K562 (cell line): Measurements from ENCODE around the gene EPC2. TPM values are rescaled to one million over a fixed set of nuclear protein-coding genes. Genes with fewer than 3 reads are reported as not detected.

Source experiments
- ATAC-seq: fragments of 200-7000 bp; cut with Tn5 transposase; 3 replicates; pipeline ENCODE4 v1.9.1; 2020; ENCODE audit warnings: moderate library complexity
- BruUV-seq: library from RNA; stranded (reverse); fragments of 400-500 nt; replicated peaks from 2 replicates; lab custom pipeline; 2021; lab: Mats Ljungman, UMichigan
- CTCF ChIA-PET: fragments of 300-600 bp; formaldehyde crosslinking; extraction: SDS; loops from one replicate; lab custom pipeline; 2021; ENCODE audit warnings: low intra/inter-chr PET ratio; lab: Yijun Ruan, JAX
- POLR2A ChIA-PET: fragments of 300-600, 350-650 bp; sonication (Branson Sonifier 250); formaldehyde crosslinking; extraction: SDS; loops from one replicate; lab custom pipeline; 2021; ENCODE audit warnings: antibody characterized with exemption, inconsistent platforms; lab: Yijun Ruan, JAX
- DNase-seq, 4 experiments: peaks; one replicate each; pipeline versions ENCODE4 v3.0.0 to v3.0.0-alpha.2; 2011 to 2018; ENCODE audit warnings: low spot score in 3 of 4, mixed read lengths in 3 of 4; ENCODE audit errors: extremely low read depth in 1 of 4
- FAIRE-seq: peaks from 2 replicates; lab custom pipeline; 2011; peaks lifted over from hg19 to GRCh38; lab: Jason Lieb, UNC
- H2AFZ ChIP-seq: 2 replicates; pipeline ENCODE4 v1.6.0; 2011; ENCODE audit warnings: low read depth, low read length, control low read depth, inconsistent platforms
- H3K27ac ChIP-seq: fragments of 200-600 bp; 3 replicates; pipeline ENCODE4 v1.8.0; 2011; ENCODE audit warnings: low read depth, mild to moderate bottlenecking, control low read depth, inconsistent platforms, low read length, moderate library complexity, mixed read lengths; ENCODE audit errors: extremely low read depth
- H3K27me3 ChIP-seq, 2 experiments: fragments of 300-600 bp in 1 of 2; 2 replicates in 1 of 2; 3 replicates in 1 of 2; pipeline versions ENCODE4 v1.6.0 to v1.8.0; 2011; ENCODE audit warnings: inconsistent platforms in 2 of 2, low read length in 2 of 2, mild to moderate bottlenecking in 1 of 2, mixed read lengths in 1 of 2, moderate library complexity in 1 of 2; ENCODE audit not compliant: control insufficient read depth in 2 of 2, insufficient read depth in 2 of 2
- H3K36me3 ChIP-seq: fragments of 300-600 bp; 3 replicates; pipeline ENCODE4 v1.8.0; 2011; ENCODE audit warnings: mild to moderate bottlenecking, low read length, inconsistent platforms; ENCODE audit not compliant: control insufficient read depth, insufficient read depth
- H3K4me1 ChIP-seq, 2 experiments: fragments of 200-600 bp in 1 of 2; replicated peaks in 1 of 2; 2 replicates in 1 of 2; 3 replicates in 1 of 2; pipeline versions ENCODE4 v1.5.1 to v1.8.0; 2011; ENCODE audit warnings: inconsistent platforms in 2 of 2, low read length in 2 of 2, mild to moderate bottlenecking in 1 of 2, mixed read lengths in 1 of 2, moderate library complexity in 1 of 2; ENCODE audit not compliant: control insufficient read depth in 2 of 2, insufficient read depth in 2 of 2
- H3K4me2 ChIP-seq: 2 replicates; pipeline ENCODE4 v1.6.1; 2011; ENCODE audit warnings: low read length, control low read depth, inconsistent platforms, mixed read lengths; ENCODE audit not compliant: insufficient read depth
- H3K4me3 ChIP-seq: fragments of 200-600 bp; sonication (generic), shearing (Covaris generic); 2 replicates; pipeline ENCODE4 v1.5.1; 2016; ENCODE audit warnings: control low read depth, inconsistent platforms
- H3K79me2 ChIP-seq: fragments of 200-600 bp; 3 replicates; pipeline ENCODE4 v1.8.0; 2011; ENCODE audit warnings: low read length, inconsistent platforms; ENCODE audit not compliant: control insufficient read depth, insufficient read depth
- H3K9ac ChIP-seq, 2 experiments: 2 replicates each; pipeline versions ENCODE4 v1.6.0 to v1.6.1; 2011; ENCODE audit warnings: low read depth in 2 of 2, low read length in 2 of 2, control low read depth in 1 of 2, inconsistent platforms in 1 of 2, mild to moderate bottlenecking in 1 of 2, mixed read lengths in 1 of 2; ENCODE audit not compliant: insufficient read depth in 1 of 2
- H3K9me1 ChIP-seq: one replicate; pipeline ENCODE4 v1.6.0; 2011; ENCODE audit warnings: inconsistent platforms, mild to moderate bottlenecking, low read length, moderate library complexity; ENCODE audit not compliant: control insufficient read depth, insufficient read depth
- H3K9me3 ChIP-seq: replicated peaks from 2 replicates; pipeline ENCODE4 v1.5.1; 2011; ENCODE audit warnings: low read depth, low read length, inconsistent platforms; ENCODE audit not compliant: control insufficient read depth, insufficient read depth
- H4K20me1 ChIP-seq: replicated peaks from 2 replicates; pipeline ENCODE4 v1.6.1; 2011; ENCODE audit warnings: low read length, inconsistent platforms, mixed read lengths; ENCODE audit not compliant: control insufficient read depth, insufficient read depth
- ASH1L ChIP-seq: fragments of 450-650 bp; IDR thresholded peaks from 2 replicates; pipeline ENCODE4 v1.6.1; 2018; ENCODE audit warnings: borderline replicate concordance, mild to moderate bottlenecking, low read depth; ENCODE audit not compliant: partially characterized antibody
- CLOCK ChIP-seq: fragments of 250-450 bp; sonication (Bioruptor Pico); IDR thresholded peaks from 2 replicates; pipeline ENCODE4 v1.4.0; 2020; ENCODE audit warnings: mild to moderate bottlenecking, moderate library complexity, borderline replicate concordance
- DNMT1 ChIP-seq: fragments of 450-650 bp; IDR thresholded peaks from 2 replicates; pipeline ENCODE4 v1.6.1; 2016; ENCODE audit warnings: antibody characterized with exemption, mild to moderate bottlenecking
- EHMT2 ChIP-seq: fragments of 450-650 bp; IDR thresholded peaks from 2 replicates; pipeline ENCODE4 v1.6.1; 2018; ENCODE audit warnings: antibody characterized with exemption
- KDM5B ChIP-seq: fragments of 200-600 bp; sonication (generic); IDR thresholded peaks from 2 replicates; pipeline ENCODE4 v1.6.1; 2012; ENCODE audit warnings: low read depth, mild to moderate bottlenecking, moderate library complexity, low read length, control low read depth, inconsistent platforms; ENCODE audit not compliant: insufficient replicate concordance
- MBD1 ChIP-seq: fragments of 250-450 bp; sonication (Bioruptor Pico); IDR thresholded peaks from 2 replicates; pipeline ENCODE4 v1.8.0; 2022; ENCODE audit warnings: inconsistent platforms
- MNT ChIP-seq, 2 experiments: fragments of 450-650 bp; conservative IDR thresholded peaks; 2 replicates each; pipeline ENCODE4 v1.6.1; 2017; ENCODE audit warnings: mild to moderate bottlenecking in 2 of 2, moderate library complexity in 2 of 2
- NCOR1 ChIP-seq: fragments of 450-650 bp; IDR thresholded peaks from 2 replicates; pipeline ENCODE4 v1.6.1; 2016; ENCODE audit warnings: mild to moderate bottlenecking, moderate library complexity
- NRF1 ChIP-seq, 2 experiments: fragments of 450-650 bp; IDR thresholded peaks in 1 of 2; conservative IDR thresholded peaks in 1 of 2; 2 replicates each; pipeline ENCODE4 v1.6.1; 2014; ENCODE audit warnings: mild to moderate bottlenecking in 2 of 2
- POLR2H ChIP-seq: IDR thresholded peaks from 2 replicates; pipeline ENCODE4 v1.6.1; 2016; ENCODE audit warnings: missing genetic modification characterization, low read depth, mild to moderate bottlenecking, control low read depth, missing compliant biosample characterization, moderate library complexity
- SETDB1 ChIP-seq: IDR thresholded peaks from one replicate; pipeline ENCODE4 v1.6.1; 2012; ENCODE audit warnings: low read length, control low read depth, inconsistent platforms
- SP1 ChIP-seq: sonication (generic); formaldehyde crosslinking; IDR thresholded peaks from 2 replicates; pipeline ENCODE4 v1.8.1; 2022; ENCODE audit warnings: mild to moderate bottlenecking, missing genetic modification reagents
- STAT5A ChIP-seq: IDR thresholded peaks from 2 replicates; pipeline ENCODE4 v1.6.1; 2012; ENCODE audit warnings: low read length, inconsistent platforms, borderline replicate concordance
- ZBTB17 ChIP-seq: fragments of 450-650 bp; formaldehyde crosslinking; IDR thresholded peaks from 2 replicates; pipeline ENCODE4 v1.4.0; 2020; ENCODE audit warnings: mild to moderate bottlenecking
- ZNF146 ChIP-seq: IDR thresholded peaks from one replicate; pipeline ENCODE4 v1.6.1; 2018; ENCODE audit warnings: missing compliant biosample characterization; ENCODE audit not compliant: unreplicated experiment
- ZNF785 ChIP-seq: fragments of 250-450 bp; sonication (Bioruptor Pico); IDR thresholded peaks from 2 replicates; pipeline ENCODE4 v1.4.0; 2020; ENCODE audit warnings: mild to moderate bottlenecking
- WGBS: fragments of 100-300 bp; shearing (Covaris generic); methylation state at CpG from one replicate; pipeline ENCODE4 v1.1.6; 2016; ENCODE audit warnings: low coverage, mixed read lengths; ENCODE audit not compliant: insufficient coverage; ENCODE audit errors: missing lambda C conversion rate; 5-methylcytosine and 5-hydroxymethylcytosine counted together
- in situ Hi-C: fragments of 300-500 bp; cut with MboI; formaldehyde crosslinking; loops from 4 replicates; pipeline ENCODE4 v1.15.0; 2018; ENCODE audit warnings: inconsistent platforms, mixed read lengths
- intact Hi-C: fragments of 100-400 bp; cut with micrococcal nuclease; formaldehyde crosslinking; loops from 2 replicates; pipeline ENCODE4 v1.14.2; 2022
- polyA plus RNA-seq, 8 experiments: library from polyadenylated mRNA; depleted of rRNA in 4 of 8; stranded (reverse) in 5 of 8; unstranded in 3 of 8; fragments of >200 nt; fragmentation: Nextera tagmentation in 2 of 8; fragmentation: Illumina TruSeq in 1 of 8; extraction: Ambion mirVana in 2 of 8; extraction: Trizol in 1 of 8; gene quantifications; 2 replicates each; pipeline versions ENCODE4 v1.2.1 to v1.2.3, GENCODE V29; 2011 to 2014; ENCODE audit warnings: inconsistent platforms in 1 of 8, missing spikeins in 1 of 8
- total RNA-seq, 7 experiments: library from RNA; depleted of rRNA in 6 of 7; stranded (reverse); fragments of >200 nt in 6 of 7; fragmentation: Illumina TruSeq in 2 of 7; extraction: Trizol in 2 of 7; gene quantifications; 2 replicates each; pipeline versions ENCODE4 v1.2.1 to v1.2.3, GENCODE V29; 2011 to 2021; ENCODE audit warnings: low replicate concordance in 1 of 7

EPC2 gene
- total and polyA plus RNA-seq, 9 of the 15 experiments (the other 6 are each of a cell fraction or from before 2014, with no cell fraction given) = 7.0 to 35.8 (median 29.1) TPM

GRCh38 chr2:148756292-148756975 is 111.9 kb downstream of the EPC2 start (continued):
- TF ChIP-seq MBD1 (CRISPR knock-in tag) (no peak), ZBTB17 (CRISPR knock-in tag) (no peak)

- ATAC-seq = no peak
- no peaks in the 10 kb centered on the region for H3K9me1 ChIP-seq
- no peaks in the 10 kb centered on the region for H3K79me2 ChIP-seq
- DNase-seq = no peak
- H3K27ac ChIP-seq = no peak overlapping the region
- H3K4me1 ChIP-seq = no peaks in the 10 kb centered on the region
- H3K36me3 ChIP-seq = peaks cover 27% of the 10 kb centered on the region; the same call in 2 of the 3 replicates
- intact Hi-C loops = no loop called here
- no peak overlapping the region for H3K4me3 ChIP-seq
- BruUV-seq = no TSS peak
- 68% methylated on average over 3 of the region's 3 CpGs for WGBS
- FAIRE-seq = no peak
- in situ Hi-C loops = no loop called here
- ChIA-PET POLR2A (no interaction called here), CTCF (interaction anchor here (0.8 kb wide), 1 partner anchor 160 kb away, joined by 3 read pairs; no protein-coding TSS in a partner anchor)
- H3K9ac ChIP-seq = no peak overlapping the region
- no peak overlapping the region for H3K4me2 ChIP-seq
- H3K9me3 ChIP-seq = no peaks in the 10 kb centered on the region
- no peak overlapping the region for H2AFZ ChIP-seq
- H3K27me3 ChIP-seq = no peaks in the 10 kb centered on the region
- no peaks in the 10 kb centered on the region for H4K20me1 ChIP-seq
- no peak for TF ChIP-seq EHMT2
- no peak for TF ChIP-seq SETDB1
- no peak for TF ChIP-seq NRF1 (conservative IDR thresholded peaks at IDR 0.05 in 1 of 2, IDR thresholded peaks at IDR 0.05 in 1 of 2)
- no peak for TF ChIP-seq CLOCK
- no peak for TF ChIP-seq DNMT1
- TF ChIP-seq MNT (conservative IDR thresholded peaks at IDR 0.05) = no peak
- no peak for TF ChIP-seq NCOR1
- TF ChIP-seq ZNF785 (CRISPR knock-in tag) = no peak
- TF ChIP-seq SP1 (CRISPR knock-in tag) = no peak
- TF ChIP-seq STAT5A = no peak
- TF ChIP-seq KDM5B = no peak
- TF ChIP-seq ASH1L = no peak
- TF ChIP-seq ZNF146 = no peak
- TF ChIP-seq POLR2H (tag) = no peak
Measured at GRCh38 chr2:148764815-148765214, 120.3 kb downstream of the EPC2 start.
